Liver (tissue), 9 donors: ENCODE measurements around the gene CAMKK1. TPM values are rescaled to one million over a fixed set of nuclear protein-coding genes. Genes with fewer than 3 reads are reported as not detected.

ENCODE experiments used
- DNase-seq: peaks from one replicate; pipeline ENCODE4 v3.0.0-alpha.2; 2017; ENCODE audit warnings: low spot score
- H3K27ac ChIP-seq, 2 donors: one replicate each; pipeline ENCODE4 v1.7.0; 2013; ENCODE audit warnings: inconsistent platforms in 2 of 2, low read length in 2 of 2, control low read depth in 1 of 2, low read depth in 1 of 2, mild to moderate bottlenecking in 1 of 2
- H3K27me3 ChIP-seq, 4 donors: one replicate each; pipeline versions ENCODE4 v1.6.1 to v1.7.0; 2013; ENCODE audit warnings: low read length in 3 of 4, inconsistent platforms in 1 of 4, mild to moderate bottlenecking in 1 of 4, moderate library complexity in 1 of 4; ENCODE audit not compliant: control insufficient read depth in 4 of 4, insufficient read depth in 4 of 4
- H3K36me3 ChIP-seq, 4 donors: one replicate each; pipeline versions ENCODE4 v1.6.1 to v1.7.0; 2013; ENCODE audit warnings: low read length in 3 of 4, mild to moderate bottlenecking in 3 of 4, low read depth in 1 of 4, moderate library complexity in 1 of 4; ENCODE audit not compliant: control insufficient read depth in 4 of 4, insufficient read depth in 3 of 4
- H3K4me1 ChIP-seq, 4 donors: one replicate each; pipeline versions ENCODE4 v1.6.1 to v1.7.0; 2013; ENCODE audit warnings: low read length in 3 of 4, mild to moderate bottlenecking in 3 of 4, moderate library complexity in 1 of 4; ENCODE audit not compliant: control insufficient read depth in 4 of 4, insufficient read depth in 4 of 4
- H3K4me3 ChIP-seq, 3 donors: one replicate each; pipeline versions ENCODE4 v1.6.1 to v1.7.0; 2013; ENCODE audit warnings: low read length in 3 of 3, control low read depth in 1 of 3, low read depth in 1 of 3, mild to moderate bottlenecking in 1 of 3
- H3K9ac ChIP-seq, 2 donors: one replicate each; pipeline ENCODE4 v1.7.0; 2013; ENCODE audit warnings: low read length in 2 of 2, mild to moderate bottlenecking in 2 of 2, moderate library complexity in 2 of 2, control low read depth in 1 of 2, low read depth in 1 of 2
- H3K9me3 ChIP-seq, 4 donors: one replicate each; pipeline versions ENCODE4 v1.6.1 to v1.7.0; 2013; ENCODE audit warnings: low read length in 3 of 4; ENCODE audit not compliant: control insufficient read depth in 4 of 4
- EGR1 ChIP-seq, 2 donors: IDR thresholded peaks; 2 replicates each; pipeline ENCODE4 v1.6.1; 2016 to 2018; ENCODE audit warnings: antibody characterized with exemption in 2 of 2, low read depth in 2 of 2
- FOXA1 ChIP-seq: IDR thresholded peaks from 2 replicates; pipeline ENCODE4 v1.6.1; 2016; ENCODE audit warnings: antibody characterized with exemption
- FOXA2 ChIP-seq: IDR thresholded peaks from 2 replicates; pipeline ENCODE4 v1.6.1; 2016; ENCODE audit warnings: antibody characterized with exemption
- GABPA ChIP-seq, 2 donors: IDR thresholded peaks in 1 of 2; conservative IDR thresholded peaks in 1 of 2; 2 replicates each; pipeline ENCODE4 v1.6.1; 2016; ENCODE audit warnings: antibody characterized with exemption in 2 of 2, mild to moderate bottlenecking in 1 of 2, moderate library complexity in 1 of 2
- HNF4A ChIP-seq, 2 donors: conservative IDR thresholded peaks; 2 replicates each; pipeline ENCODE4 v1.6.1; 2016; ENCODE audit warnings: antibody characterized with exemption in 2 of 2, mild to moderate bottlenecking in 2 of 2
- HNF4G ChIP-seq: IDR thresholded peaks from 2 replicates; pipeline ENCODE4 v1.6.1; 2016; ENCODE audit warnings: antibody characterized with exemption
- JUND ChIP-seq, 2 donors: IDR thresholded peaks; 2 replicates each; pipeline ENCODE4 v1.6.1; 2016; ENCODE audit warnings: antibody characterized with exemption in 2 of 2
- NR2F2 ChIP-seq: IDR thresholded peaks from 2 replicates; pipeline ENCODE4 v1.6.1; 2016; ENCODE audit warnings: antibody characterized with exemption
- RAD21 ChIP-seq, 2 donors: IDR thresholded peaks; 2 replicates each; pipeline ENCODE4 v1.6.1; 2016; ENCODE audit warnings: antibody characterized with exemption in 2 of 2, mild to moderate bottlenecking in 2 of 2
- WGBS: extraction: QIAGEN DNeasy Blood & Tissue Kit; methylation state at CpG from one replicate; pipeline ENCODE4 v1.1.7; 2013; 5-methylcytosine and 5-hydroxymethylcytosine counted together
- polyA plus RNA-seq, 2 donors: library from polyadenylated mRNA; stranded (reverse) in 1 of 2; unstranded in 1 of 2; fragments of 200-250 nt in 1 of 2; fragments of >200 nt in 1 of 2; fragmentation: Nextera tagmentation in 1 of 2; extraction: Ambion mirVana in 1 of 2; gene quantifications; one replicate each; pipeline versions ENCODE4 v1.2.1 to v1.2.3, GENCODE V29; 2013 to 2015
- total RNA-seq, 2 donors: library from RNA; depleted of rRNA; stranded (reverse); fragments of >200 nt; gene quantifications; one replicate each; pipeline ENCODE4 v1.2.3, GENCODE V29; 2014
- TF ChIP-seq, protein P1 (sequence below): IDR thresholded peaks from 2 replicates; pipeline ENCODE4 v1.6.1; 2016; ENCODE audit warnings: antibody characterized with exemption
- TF ChIP-seq, protein P2 (sequence below): IDR thresholded peaks from 2 replicates; pipeline ENCODE4 v1.6.1; 2016; ENCODE audit warnings: antibody characterized with exemption
- TF ChIP-seq, protein P3 (sequence below): IDR thresholded peaks from 2 replicates; pipeline ENCODE4 v1.6.1; 2016; ENCODE audit warnings: antibody characterized with exemption, mild to moderate bottlenecking
- TF ChIP-seq, protein P4 (sequence below): IDR thresholded peaks from 2 replicates; pipeline ENCODE4 v1.6.1; 2016; ENCODE audit warnings: antibody characterized with exemption
- donor health status: healthy.
- donor health status: healthy.
- donor health status: healthy.
- donor health status: healthy.
- donor health status: healthy.

CAMKK1 gene
- total and polyA plus RNA-seq, 4 donors = 0.24 to 0.67 (median 0.50) TPM

DNA sequence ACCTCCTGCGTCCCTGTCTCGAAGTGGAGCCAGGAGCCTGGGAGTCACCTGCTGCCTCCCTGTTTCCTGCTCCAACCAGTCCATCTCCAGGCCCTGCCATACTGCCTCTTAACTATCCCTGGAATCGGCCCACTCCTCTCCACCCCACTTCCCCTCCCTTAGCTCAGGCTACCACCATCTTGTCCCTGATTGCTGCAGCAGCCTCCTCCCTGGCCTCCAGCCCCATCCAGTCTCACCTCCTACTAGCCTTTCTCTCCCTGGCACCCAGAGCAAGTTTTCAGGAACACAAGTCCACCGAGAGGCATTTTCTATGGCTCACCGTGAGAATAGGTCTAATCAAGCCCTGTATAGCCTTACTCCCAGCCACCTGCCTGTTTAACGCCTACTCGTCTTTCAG lies 865 bp upstream of the CAMKK1 start:
- TF ChIP-seq HNF4G (no peak), GABPA (IDR thresholded peaks at IDR 0.05 in 1 of 2, conservative IDR thresholded peaks at IDR 0.05 in 1 of 2) (no peak), HNF4A (conservative IDR thresholded peaks at IDR 0.05) (no peak), RAD21 (IDR thresholded peaks at IDR 0.05) (no peak), NR2F2 (no peak), EGR1 (IDR thresholded peaks at IDR 0.05; ENCODE audit: low read depth in 2 of 2) (no peak)
- TF ChIP-seq, protein P1, sequence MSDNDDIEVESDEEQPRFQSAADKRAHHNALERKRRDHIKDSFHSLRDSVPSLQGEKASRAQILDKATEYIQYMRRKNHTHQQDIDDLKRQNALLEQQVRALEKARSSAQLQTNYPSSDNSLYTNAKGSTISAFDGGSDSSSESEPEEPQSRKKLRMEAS = no peak
- TF ChIP-seq, protein P2, sequence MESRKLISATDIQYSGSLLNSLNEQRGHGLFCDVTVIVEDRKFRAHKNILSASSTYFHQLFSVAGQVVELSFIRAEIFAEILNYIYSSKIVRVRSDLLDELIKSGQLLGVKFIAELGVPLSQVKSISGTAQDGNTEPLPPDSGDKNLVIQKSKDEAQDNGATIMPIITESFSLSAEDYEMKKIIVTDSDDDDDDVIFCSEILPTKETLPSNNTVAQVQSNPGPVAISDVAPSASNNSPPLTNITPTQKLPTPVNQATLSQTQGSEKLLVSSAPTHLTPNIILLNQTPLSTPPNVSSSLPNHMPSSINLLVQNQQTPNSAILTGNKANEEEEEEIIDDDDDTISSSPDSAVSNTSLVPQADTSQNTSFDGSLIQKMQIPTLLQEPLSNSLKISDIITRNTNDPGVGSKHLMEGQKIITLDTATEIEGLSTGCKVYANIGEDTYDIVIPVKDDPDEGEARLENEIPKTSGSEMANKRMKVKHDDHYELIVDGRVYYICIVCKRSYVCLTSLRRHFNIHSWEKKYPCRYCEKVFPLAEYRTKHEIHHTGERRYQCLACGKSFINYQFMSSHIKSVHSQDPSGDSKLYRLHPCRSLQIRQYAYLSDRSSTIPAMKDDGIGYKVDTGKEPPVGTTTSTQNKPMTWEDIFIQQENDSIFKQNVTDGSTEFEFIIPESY = no peak
- Histone ChIP-seq H3K27ac (peak overlapping the region in 1 of 2 donors; percentile 6), H3K9me3 (no peaks in the 10 kb centered on the region), H3K9ac (no peak overlapping the region), H3K4me1 (peaks cover 2 to 19% (median 8%) of the 10 kb centered on the region in 4 donors), H3K4me3 (no peak overlapping the region), H3K27me3 (no peaks in the 10 kb centered on the region), H3K36me3 (no peaks in the 10 kb centered on the region)
- 83% methylated on average over 7 of the region's 7 CpGs for WGBS
- no peak for DNase-seq

DNA sequence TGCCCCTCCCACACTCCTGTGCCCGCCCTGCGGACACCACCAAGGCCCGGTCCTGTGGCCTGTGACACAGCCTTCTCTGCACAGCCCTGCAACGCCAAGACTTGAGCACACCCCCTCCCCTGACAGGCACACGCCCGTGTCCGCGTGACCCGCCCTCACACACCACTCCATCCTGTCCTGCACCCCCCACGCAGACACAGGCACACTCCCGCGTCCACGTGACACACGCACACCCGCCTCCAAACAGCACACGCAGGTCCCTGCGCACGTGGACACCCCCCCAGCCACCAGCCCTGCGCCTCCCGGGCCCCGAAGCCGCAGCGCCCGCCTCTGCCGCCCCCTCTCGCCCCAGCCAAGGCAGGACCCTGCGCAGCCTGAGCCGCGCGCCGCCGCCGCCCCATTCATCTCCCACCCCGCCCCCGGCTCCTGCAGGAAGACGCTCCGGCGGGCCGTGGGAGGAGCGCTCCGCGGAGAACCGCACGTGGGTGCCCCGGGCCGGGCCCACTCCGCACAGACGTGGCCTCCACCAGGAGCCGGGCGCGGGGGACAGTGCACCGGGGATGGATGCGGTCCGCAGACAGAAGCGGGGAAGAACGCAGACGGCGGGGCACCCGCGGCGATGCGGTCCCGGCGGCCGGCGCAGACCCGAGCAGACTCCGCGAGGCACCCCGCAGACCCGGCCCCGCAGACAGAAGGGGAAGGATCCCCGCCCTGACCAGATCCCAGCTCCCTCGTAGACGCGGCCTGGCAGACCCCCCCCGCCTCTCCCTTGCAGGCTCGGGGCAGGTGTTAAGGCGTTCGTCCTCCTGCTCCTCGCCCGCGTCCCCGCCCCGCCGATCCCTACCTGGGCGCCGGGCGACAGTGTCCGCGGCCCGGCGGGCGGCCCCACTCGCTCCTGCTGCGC lies 506 bp downstream of the CAMKK1 start:
- Histone ChIP-seq H3K9me3 (no peaks in the 10 kb centered on the region), H3K27me3 (no peaks in the 10 kb centered on the region), H3K27ac (peak overlapping the region in 1 of 2 donors; percentile 45), H3K36me3 (no peaks in the 10 kb centered on the region), H3K9ac (no peak overlapping the region), H3K4me1 (peaks cover 2 to 22% (median 9%) of the 10 kb centered on the region in 4 donors), H3K4me3 (peak overlapping the region in 2 of 3 donors; percentile 10 to 55)
- TF ChIP-seq, protein P1 = no peak
- TF ChIP-seq JUND (IDR thresholded peaks at IDR 0.05) (no peak), FOXA1 (no peak), HNF4A (conservative IDR thresholded peaks at IDR 0.05) (no peak), FOXA2 (no peak)
- TF ChIP-seq, protein P3, sequence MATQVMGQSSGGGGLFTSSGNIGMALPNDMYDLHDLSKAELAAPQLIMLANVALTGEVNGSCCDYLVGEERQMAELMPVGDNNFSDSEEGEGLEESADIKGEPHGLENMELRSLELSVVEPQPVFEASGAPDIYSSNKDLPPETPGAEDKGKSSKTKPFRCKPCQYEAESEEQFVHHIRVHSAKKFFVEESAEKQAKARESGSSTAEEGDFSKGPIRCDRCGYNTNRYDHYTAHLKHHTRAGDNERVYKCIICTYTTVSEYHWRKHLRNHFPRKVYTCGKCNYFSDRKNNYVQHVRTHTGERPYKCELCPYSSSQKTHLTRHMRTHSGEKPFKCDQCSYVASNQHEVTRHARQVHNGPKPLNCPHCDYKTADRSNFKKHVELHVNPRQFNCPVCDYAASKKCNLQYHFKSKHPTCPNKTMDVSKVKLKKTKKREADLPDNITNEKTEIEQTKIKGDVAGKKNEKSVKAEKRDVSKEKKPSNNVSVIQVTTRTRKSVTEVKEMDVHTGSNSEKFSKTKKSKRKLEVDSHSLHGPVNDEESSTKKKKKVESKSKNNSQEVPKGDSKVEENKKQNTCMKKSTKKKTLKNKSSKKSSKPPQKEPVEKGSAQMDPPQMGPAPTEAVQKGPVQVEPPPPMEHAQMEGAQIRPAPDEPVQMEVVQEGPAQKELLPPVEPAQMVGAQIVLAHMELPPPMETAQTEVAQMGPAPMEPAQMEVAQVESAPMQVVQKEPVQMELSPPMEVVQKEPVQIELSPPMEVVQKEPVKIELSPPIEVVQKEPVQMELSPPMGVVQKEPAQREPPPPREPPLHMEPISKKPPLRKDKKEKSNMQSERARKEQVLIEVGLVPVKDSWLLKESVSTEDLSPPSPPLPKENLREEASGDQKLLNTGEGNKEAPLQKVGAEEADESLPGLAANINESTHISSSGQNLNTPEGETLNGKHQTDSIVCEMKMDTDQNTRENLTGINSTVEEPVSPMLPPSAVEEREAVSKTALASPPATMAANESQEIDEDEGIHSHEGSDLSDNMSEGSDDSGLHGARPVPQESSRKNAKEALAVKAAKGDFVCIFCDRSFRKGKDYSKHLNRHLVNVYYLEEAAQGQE = no peak
- TF ChIP-seq, protein P4, sequence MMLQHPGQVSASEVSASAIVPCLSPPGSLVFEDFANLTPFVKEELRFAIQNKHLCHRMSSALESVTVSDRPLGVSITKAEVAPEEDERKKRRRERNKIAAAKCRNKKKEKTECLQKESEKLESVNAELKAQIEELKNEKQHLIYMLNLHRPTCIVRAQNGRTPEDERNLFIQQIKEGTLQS = no peak
- DNase-seq = no peak
- 2% methylated on average over 96 of the region's 96 CpGs for WGBS
